ENCODE results near the gene PLB1.

DNA sequence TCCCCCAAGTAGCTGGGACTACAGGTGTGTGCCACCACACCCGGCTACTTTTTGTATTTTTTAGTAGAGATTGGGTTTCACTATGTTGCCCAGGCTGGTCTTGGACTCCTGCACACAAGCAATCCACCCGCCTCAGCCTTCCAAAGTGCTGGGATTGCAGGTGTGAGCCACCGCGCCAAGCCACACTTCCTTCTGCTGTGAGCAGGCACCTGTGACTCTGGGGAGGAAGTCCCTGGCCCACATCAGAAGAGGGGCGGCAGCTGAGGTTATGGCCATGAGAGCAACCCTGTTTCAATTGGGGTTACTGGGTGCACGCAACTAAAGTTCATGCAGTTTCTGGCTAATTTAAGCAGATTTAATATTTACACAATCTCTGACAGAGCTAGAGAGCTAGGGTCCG, 91.0 kb downstream of the PLB1 start:
- TF ChIP-seq, protein P1, sequence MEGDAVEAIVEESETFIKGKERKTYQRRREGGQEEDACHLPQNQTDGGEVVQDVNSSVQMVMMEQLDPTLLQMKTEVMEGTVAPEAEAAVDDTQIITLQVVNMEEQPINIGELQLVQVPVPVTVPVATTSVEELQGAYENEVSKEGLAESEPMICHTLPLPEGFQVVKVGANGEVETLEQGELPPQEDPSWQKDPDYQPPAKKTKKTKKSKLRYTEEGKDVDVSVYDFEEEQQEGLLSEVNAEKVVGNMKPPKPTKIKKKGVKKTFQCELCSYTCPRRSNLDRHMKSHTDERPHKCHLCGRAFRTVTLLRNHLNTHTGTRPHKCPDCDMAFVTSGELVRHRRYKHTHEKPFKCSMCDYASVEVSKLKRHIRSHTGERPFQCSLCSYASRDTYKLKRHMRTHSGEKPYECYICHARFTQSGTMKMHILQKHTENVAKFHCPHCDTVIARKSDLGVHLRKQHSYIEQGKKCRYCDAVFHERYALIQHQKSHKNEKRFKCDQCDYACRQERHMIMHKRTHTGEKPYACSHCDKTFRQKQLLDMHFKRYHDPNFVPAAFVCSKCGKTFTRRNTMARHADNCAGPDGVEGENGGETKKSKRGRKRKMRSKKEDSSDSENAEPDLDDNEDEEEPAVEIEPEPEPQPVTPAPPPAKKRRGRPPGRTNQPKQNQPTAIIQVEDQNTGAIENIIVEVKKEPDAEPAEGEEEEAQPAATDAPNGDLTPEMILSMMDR (IDR thresholded peaks at IDR 0.05; ENCODE audit: borderline replicate concordance, extremely low read depth, low read length, poor library complexity, severe bottlenecking): no peak
- no peak for TF ChIP-seq EZH2 (IDR thresholded peaks at IDR 0.05; ENCODE audit: borderline replicate concordance, low read depth, low read length, severe bottlenecking)

All from DND-41 (cell line).